Measurements from ENCODE around the gene IMPDH2. TPM values are rescaled to one million over a fixed set of nuclear protein-coding genes. Genes with fewer than 3 reads are reported as not detected.

Gene IMPDH2
- total RNA-seq, 1 donor from 2014 or later: 190 TPM

DNA sequence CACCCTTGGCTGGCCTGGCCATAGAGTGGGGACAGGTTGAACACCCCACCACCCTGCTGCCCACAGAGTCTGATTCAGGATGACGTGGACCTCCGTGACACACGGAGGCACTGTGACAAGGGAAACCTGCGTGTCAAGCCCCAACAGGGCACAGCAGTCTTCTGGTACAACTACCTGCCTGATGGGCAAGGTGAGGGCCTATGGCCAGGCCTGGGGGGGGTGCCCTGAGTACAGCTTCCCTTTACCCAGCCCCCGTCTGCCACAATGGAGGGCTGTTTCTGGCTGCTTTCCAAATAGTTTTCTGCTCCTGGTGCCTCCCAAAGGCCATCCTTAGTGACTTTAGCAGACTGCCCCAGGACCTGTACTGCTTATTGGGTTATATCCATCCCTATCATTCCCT is 23.2 kb downstream of the IMPDH2 start:
- DNase-seq: no peak

DNA sequence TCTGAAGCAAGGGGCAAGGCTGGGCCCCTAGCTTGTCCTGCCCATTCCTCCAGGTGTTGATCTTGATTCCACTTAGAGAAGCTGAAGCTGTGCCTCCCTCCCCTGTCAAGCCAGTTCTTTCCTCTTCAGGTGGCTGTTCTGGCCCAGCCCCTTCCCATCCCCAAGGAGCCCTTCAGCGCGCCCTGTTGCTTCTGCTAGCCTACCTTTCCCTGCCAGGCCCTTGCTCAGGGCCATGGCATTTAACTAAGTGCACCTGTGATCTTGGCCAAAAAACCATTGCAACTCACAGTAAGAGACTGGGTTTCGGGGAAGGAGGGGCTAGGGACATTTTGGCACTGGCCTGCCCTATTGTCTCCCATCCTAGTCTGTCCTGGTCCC is 23.9 kb downstream of the IMPDH2 start:
- no peak for DNase-seq

GRCh38 chr3:49004352-49005302 is 24.6 kb downstream of the IMPDH2 start:
- no peak for DNase-seq

DNA sequence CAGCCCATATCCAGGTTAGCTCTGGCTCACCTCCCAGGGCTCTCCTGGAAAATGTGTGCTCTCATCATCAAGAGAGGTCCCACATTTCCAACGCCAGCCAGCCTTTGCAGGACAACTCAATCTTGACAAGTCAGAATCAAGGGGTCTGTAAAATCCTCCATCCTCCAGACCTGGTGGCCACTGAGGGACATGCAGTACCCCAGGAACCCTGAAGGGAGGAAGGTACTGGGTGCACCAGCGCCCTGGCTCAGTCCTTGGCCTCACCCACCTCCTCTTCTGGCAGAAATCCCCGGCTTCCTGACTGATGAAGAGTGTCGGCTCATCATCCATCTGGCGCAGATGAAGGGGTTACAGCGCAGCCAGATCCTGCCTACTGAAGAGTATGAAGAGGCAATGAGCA is 28.0 kb downstream of the IMPDH2 start:
- DNase-seq: no peak

DNA sequence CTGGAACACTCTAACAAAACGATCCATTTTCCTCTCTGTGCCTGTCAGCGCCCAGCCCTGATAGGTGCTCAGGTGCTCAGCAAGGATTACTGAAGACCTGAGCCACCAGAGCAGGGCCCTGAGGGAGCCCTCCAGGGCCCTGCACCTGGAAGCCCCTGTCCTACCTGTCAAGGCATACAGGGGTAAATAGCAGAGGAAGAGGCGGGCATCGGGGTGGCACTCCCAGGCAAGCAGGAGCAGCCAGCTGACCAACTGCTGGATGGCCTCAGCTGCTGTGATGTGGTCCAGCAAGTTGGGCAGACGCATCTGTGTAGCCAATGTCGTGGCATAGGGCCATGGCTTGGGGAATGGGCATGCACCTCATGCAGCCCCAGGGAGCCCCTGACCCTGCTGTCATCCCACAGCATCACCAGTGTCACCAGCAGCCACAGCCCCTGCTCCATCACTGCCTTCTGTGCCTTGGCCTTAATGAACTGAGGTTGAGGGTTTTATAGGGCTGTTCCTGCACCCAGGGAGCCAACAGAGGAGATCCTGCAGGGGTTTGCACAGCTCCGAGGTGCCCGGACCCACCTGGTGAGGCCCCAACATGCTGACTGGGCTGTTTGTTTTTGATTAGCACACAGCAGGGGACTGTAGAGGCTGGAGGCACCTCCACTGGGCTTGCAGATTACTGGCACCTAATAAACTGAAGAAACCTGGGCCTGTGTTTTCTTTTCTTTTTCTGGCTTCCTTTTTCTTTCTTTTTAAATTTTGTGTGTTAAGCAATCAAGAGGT is 29.9 kb downstream of the IMPDH2 start:
- DNase-seq: no peak

- DNase-seq: peak; percentile 29
These were observed 31.2 kb downstream of the IMPDH2 start for GRCh38 chr3:48997714-48998637.

DNA sequence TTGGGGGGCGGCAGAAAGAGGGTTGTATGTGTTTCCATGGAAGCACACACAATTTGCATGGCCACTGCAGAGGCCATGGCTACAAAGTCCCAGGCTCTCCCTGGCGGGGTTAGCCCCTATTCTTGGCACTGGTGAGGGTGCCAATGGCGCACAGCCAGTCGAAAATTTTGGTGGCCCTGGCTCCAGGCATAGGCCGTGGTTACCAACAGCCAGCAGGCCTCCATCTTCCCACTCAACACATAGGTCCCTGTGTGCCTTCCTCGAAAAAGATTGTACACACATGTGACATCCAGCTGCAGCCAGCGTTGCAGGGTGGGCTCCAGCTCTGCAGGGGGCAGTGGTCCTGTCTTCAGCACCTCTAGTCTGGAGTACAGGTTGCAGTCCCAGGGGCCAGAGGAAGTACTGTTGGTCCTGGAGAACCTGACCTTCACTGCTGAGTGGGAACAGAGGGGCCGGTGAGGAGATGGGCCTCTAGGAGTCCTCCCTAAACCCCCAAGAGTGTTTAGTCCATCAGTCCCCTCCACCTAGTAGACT is 32.0 kb downstream of the IMPDH2 start:
- DNase-seq: no peak

- no peak for DNase-seq
These were observed 32.6 kb downstream of the IMPDH2 start for GRCh38 chr3:48996640-48997039.

GRCh38 chr3:48993834-48994233 is 35.4 kb downstream of the IMPDH2 start:
- no peak for DNase-seq

GRCh38 chr3:48991851-48992545 is 37.2 kb downstream of the IMPDH2 start:
- DNase-seq: no peak

- DNase-seq: no peak
These were observed 38.3 kb downstream of the IMPDH2 start for GRCh38 chr3:48990636-48991469.

- peak; percentile 91 for DNase-seq
These were observed 39.2 kb downstream of the IMPDH2 start, which contains the start of gene P4HTM for GRCh38 chr3:48989796-48990635. Gene P4HTM, plus strand, starts transcription at chr3:48990241. Its CDS starts 16 bp downstream, at chr3:48990257.

- DNase-seq: no peak
These were observed 39.9 kb downstream of the IMPDH2 start for GRCh38 chr3:48989126-48989795.

DNA sequence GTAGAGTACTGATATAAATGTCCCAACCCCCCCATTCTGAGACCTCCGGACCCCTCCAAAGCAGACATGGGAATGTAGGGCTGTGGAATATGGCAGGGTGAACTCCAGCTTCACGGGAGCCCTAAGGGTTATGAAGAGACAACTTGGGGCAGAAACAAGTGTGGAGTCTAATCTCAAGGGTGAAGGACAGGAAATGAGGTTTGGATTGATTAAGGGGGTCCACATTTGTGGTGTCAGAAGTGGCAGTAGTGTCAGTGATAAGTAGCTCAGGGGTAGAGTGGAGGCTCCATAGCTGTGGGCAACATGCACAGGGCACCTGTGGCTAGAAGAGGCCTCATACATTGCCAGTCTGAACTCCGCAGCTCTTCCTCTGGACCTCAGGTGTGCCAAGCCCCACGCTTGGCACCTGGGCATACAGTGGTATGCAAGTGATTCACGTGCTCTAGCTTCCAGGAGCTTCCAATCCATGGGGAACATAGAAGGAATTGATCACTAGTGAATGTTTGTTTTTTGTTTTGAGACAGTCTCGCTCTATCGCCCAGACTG is 43.3 kb downstream of the IMPDH2 start:
- DNase-seq: no peak

GRCh38 chr3:48984663-48985062 is 44.5 kb downstream of the IMPDH2 start:
- no peak for DNase-seq

DNA sequence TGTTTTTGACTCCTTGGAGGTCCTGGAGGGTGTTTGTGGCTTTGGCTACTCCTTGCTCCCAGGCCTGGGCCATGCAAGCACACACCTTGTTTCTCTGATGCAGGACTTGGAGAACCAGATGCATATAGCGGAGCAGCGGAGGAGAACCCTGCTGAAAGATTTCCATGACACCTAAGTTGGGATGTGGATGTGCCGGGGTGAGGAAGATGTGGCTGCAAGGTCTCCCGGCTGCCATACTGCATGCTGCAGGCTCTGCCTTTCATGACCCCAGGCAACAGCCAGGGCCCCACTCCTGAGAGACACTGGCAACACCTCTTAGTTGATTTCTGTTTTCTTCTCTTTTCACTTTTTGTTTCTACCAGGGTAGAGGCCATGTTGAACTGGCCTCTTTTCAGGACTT is 46.1 kb downstream of the IMPDH2 start:
- DNase-seq: no peak

DNA sequence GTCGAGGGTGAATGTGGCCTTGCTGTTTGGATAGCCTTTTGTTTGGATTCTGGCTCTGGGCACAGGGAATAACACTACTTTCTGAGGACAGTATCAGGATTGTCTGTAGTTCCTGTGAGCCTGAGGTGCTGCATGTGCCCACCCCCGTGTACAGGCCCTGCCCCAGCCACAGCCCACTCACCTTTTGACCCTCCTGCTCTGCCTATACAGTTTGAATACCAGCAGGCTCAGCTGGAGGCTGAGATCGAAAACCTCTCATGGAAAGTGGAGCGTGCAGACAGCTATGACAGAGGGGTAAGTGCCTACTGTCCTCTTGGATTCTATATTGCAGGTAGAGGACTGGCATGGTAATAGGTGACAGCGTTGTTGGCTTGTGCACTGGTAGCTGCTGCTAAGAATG is 46.5 kb downstream of the IMPDH2 start:
- DNase-seq: no peak

DNA sequence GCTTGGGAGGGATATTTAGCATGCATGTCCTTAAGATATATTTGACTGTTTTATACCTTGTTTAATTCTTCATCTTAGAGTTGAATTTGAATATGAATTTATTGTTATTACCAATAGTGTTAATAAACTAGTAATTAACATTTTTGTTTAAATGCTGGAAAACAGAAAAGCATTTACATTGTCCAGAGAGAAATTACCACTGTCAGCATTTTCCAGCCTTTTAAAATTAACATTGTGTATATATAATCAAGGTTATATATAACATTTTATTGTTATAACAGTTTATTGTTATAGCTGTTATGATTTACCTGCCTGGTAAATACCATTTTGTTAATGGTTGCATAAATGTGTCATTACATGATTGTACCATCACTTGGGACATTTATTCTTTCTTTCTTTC is 47.2 kb downstream of the IMPDH2 start:
- DNase-seq: no peak

GRCh38 chr3:48980295-48980694 is 48.9 kb downstream of the IMPDH2 start:
- no peak for DNase-seq

Data from occipital lobe (tissue), 2 donors.